Vagina (tissue), 2 donors: ENCODE results near the gene RAB4A.

Source experiments
- POLR2A ChIP-seq, 2 donors: fragments of 450-650 bp; IDR thresholded peaks; one replicate each; pipeline ENCODE4 v1.6.1; 2017; ENCODE audit warnings: antibody characterized with exemption in 2 of 2, mild to moderate bottlenecking in 2 of 2, moderate library complexity in 2 of 2
- POLR2AphosphoS5 ChIP-seq, 2 donors: sonication (generic); formaldehyde crosslinking; IDR thresholded peaks; one replicate each; pipeline ENCODE4 v1.9.0; 2017; ENCODE audit warnings: antibody characterized with exemption in 2 of 2, mild to moderate bottlenecking in 2 of 2, low read depth in 1 of 2; ENCODE audit not compliant: insufficient read depth in 1 of 2
- TF ChIP-seq, protein P1 (sequence below), 3 experiments: fragments of 450-650 bp in 2 of 3; fragments of 200-600 bp in 1 of 3; sonication (generic) in 1 of 3; IDR thresholded peaks; one replicate each; pipeline ENCODE4 v1.5.1; 2017 to 2019; ENCODE audit warnings: antibody characterized with exemption in 3 of 3, mild to moderate bottlenecking in 2 of 3, moderate library complexity in 2 of 3

DNA sequence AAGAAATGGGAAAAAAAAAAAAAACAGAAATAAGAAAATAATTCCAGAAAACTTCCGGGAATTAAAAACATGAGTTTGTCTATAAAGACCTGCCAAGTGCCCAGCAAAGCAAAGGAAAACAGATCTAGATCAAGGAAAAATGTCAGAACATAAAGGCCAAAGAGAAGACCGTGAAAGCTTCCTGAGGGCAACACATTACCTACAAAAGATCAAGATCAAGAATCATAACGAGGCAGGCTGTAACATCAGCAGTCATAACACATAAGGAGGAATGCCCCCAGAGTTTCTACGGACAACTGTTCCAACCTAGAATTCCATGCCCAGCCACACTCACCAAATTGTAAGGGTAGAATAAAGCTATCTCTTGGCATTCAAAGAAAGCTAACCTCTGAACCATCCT is 68.2 kb downstream of the RAB4A start:
- TF ChIP-seq POLR2AphosphoS5 (IDR thresholded peaks at IDR 0.05; ENCODE audit: insufficient read depth in 1 of 2, low read depth in 1 of 2) (no peak), POLR2A (IDR thresholded peaks at IDR 0.05) (no peak)
- TF ChIP-seq, protein P1, sequence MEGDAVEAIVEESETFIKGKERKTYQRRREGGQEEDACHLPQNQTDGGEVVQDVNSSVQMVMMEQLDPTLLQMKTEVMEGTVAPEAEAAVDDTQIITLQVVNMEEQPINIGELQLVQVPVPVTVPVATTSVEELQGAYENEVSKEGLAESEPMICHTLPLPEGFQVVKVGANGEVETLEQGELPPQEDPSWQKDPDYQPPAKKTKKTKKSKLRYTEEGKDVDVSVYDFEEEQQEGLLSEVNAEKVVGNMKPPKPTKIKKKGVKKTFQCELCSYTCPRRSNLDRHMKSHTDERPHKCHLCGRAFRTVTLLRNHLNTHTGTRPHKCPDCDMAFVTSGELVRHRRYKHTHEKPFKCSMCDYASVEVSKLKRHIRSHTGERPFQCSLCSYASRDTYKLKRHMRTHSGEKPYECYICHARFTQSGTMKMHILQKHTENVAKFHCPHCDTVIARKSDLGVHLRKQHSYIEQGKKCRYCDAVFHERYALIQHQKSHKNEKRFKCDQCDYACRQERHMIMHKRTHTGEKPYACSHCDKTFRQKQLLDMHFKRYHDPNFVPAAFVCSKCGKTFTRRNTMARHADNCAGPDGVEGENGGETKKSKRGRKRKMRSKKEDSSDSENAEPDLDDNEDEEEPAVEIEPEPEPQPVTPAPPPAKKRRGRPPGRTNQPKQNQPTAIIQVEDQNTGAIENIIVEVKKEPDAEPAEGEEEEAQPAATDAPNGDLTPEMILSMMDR (IDR thresholded peaks at IDR 0.05) = no peak
